GM19467 (cell line): ENCODE measurements around the gene CEACAM18.

Source experiments
- ATAC-seq: cut with Tn5 transposase; IDR thresholded peaks from one replicate; pipeline ENCODE4 v1.9.1; 2021; ENCODE audit warnings: mild to moderate bottlenecking, moderate library complexity; ENCODE audit not compliant: unreplicated experiment

CEACAM18 gene

GRCh38 chr19:51524666-51525264, 46.4 kb downstream of the CEACAM18 start:
- no peak for ATAC-seq

GRCh38 chr19:51525651-51526050, 47.3 kb downstream of the CEACAM18 start:
- ATAC-seq, result no peak

- no peak for ATAC-seq
Observed at GRCh38 chr19:51529301-51529700, 51.0 kb downstream of the CEACAM18 start.

- ATAC-seq, result no peak
Observed at GRCh38 chr19:51530616-51531015, 52.3 kb downstream of the CEACAM18 start.

GRCh38 chr19:51531349-51532315, 53.3 kb downstream of the CEACAM18 start, which contains the start of gene SIGLEC6:
SIGLEC6 (minus strand) TSS chr19:51531670; CDS start chr19:51531648, 22 bp downstream.
- ATAC-seq, result no peak

GRCh38 chr19:51535535-51535934, 57.2 kb downstream of the CEACAM18 start:
- ATAC-seq, result no peak

GRCh38 chr19:51539821-51540366, 61.6 kb downstream of the CEACAM18 start:
- no peak for ATAC-seq
